K562 (cell line): ENCODE measurements around the gene ZCCHC14. TPM values are rescaled to one million over a fixed set of nuclear protein-coding genes. Genes with fewer than 3 reads are reported as not detected.

Experiments
- HOXB6 ChIP-seq: fragments of 250-450 bp; sonication (Bioruptor Pico); IDR thresholded peaks from 2 replicates; pipeline ENCODE4 v1.5.1; 2022; ENCODE audit warnings: mild to moderate bottlenecking, borderline replicate concordance
- MBD2 ChIP-seq: sonication (generic); IDR thresholded peaks from 2 replicates; pipeline ENCODE4 v1.6.1; 2016; ENCODE audit warnings: low read depth, borderline replicate concordance
- PHF21A ChIP-seq: fragments of 450-650 bp; IDR thresholded peaks from 2 replicates; pipeline ENCODE4 v1.6.1; 2017; ENCODE audit warnings: low read depth, borderline replicate concordance
- ZNF277 ChIP-seq: fragments of 250-450 bp; sonication (Bioruptor Pico); IDR thresholded peaks from 2 replicates; pipeline ENCODE4 v1.8.0; 2022; ENCODE audit warnings: inconsistent platforms, mild to moderate bottlenecking, moderate library complexity, borderline replicate concordance
- polyA plus RNA-seq, 8 experiments: library from polyadenylated mRNA; depleted of rRNA in 4 of 8; stranded (reverse) in 5 of 8; unstranded in 3 of 8; fragments of >200 nt; fragmentation: Nextera tagmentation in 2 of 8; fragmentation: Illumina TruSeq in 1 of 8; extraction: Ambion mirVana in 2 of 8; extraction: Trizol in 1 of 8; gene quantifications; 2 replicates each; pipeline versions ENCODE4 v1.2.1 to v1.2.3, GENCODE V29; 2011 to 2014; ENCODE audit warnings: inconsistent platforms in 1 of 8, missing spikeins in 1 of 8
- total RNA-seq, 7 experiments: library from RNA; depleted of rRNA in 6 of 7; stranded (reverse); fragments of >200 nt in 6 of 7; fragmentation: Illumina TruSeq in 2 of 7; extraction: Trizol in 2 of 7; gene quantifications; 2 replicates each; pipeline versions ENCODE4 v1.2.1 to v1.2.3, GENCODE V29; 2011 to 2021; ENCODE audit warnings: low replicate concordance in 1 of 7
- TF ChIP-seq, protein P1 (sequence below): fragments of 250-450 bp; sonication (Bioruptor Pico); IDR thresholded peaks from 2 replicates; pipeline ENCODE4 v1.8.0; 2022; ENCODE audit warnings: moderate library complexity, mild to moderate bottlenecking, inconsistent platforms
- TF ChIP-seq, protein P2 (sequence below): fragments of 250-450 bp; sonication (Bioruptor Pico); IDR thresholded peaks from 2 replicates; pipeline ENCODE4 v1.5.0; 2020; ENCODE audit warnings: mild to moderate bottlenecking

ZCCHC14 gene
- total and polyA plus RNA-seq, 9 of the 15 experiments (the other 6 are each of a cell fraction or from before 2014, with no cell fraction given), result 1.5 to 12.4 (median 2.9) TPM

GRCh38 chr16:87466975-87467501 lies 25.8 kb downstream of the ZCCHC14 start (continued):
- no peak for TF ChIP-seq PHF21A
- no peak for TF ChIP-seq MBD2
- TF ChIP-seq, protein P1, sequence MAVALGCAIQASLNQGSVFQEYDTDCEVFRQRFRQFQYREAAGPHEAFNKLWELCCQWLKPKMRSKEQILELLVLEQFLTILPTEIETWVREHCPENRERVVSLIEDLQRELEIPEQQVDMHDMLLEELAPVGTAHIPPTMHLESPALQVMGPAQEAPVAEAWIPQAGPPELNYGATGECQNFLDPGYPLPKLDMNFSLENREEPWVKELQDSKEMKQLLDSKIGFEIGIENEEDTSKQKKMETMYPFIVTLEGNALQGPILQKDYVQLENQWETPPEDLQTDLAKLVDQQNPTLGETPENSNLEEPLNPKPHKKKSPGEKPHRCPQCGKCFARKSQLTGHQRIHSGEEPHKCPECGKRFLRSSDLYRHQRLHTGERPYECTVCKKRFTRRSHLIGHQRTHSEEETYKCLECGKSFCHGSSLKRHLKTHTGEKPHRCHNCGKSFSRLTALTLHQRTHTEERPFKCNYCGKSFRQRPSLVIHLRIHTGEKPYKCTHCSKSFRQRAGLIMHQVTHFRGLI (CRISPR knock-in tag), result no peak
- TF ChIP-seq ZNF277 (CRISPR knock-in tag), result no peak
- no peak for TF ChIP-seq HOXB6 (CRISPR knock-in tag)
- TF ChIP-seq, protein P2, sequence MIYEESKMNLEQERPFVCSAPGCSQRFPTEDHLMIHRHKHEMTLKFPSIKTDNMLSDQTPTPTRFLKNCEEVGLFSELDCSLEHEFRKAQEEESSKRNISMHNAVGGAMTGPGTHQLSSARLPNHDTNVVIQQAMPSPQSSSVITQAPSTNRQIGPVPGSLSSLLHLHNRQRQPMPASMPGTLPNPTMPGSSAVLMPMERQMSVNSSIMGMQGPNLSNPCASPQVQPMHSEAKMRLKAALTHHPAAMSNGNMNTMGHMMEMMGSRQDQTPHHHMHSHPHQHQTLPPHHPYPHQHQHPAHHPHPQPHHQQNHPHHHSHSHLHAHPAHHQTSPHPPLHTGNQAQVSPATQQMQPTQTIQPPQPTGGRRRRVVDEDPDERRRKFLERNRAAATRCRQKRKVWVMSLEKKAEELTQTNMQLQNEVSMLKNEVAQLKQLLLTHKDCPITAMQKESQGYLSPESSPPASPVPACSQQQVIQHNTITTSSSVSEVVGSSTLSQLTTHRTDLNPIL (CRISPR knock-in tag), result no peak
